AG10803 (cell line): Measurements from ENCODE around the gene FBRS.

Experiments
- DNase-seq: peaks from one replicate; pipeline ENCODE4 v3.0.0; 2010; ENCODE audit warnings: low read depth
- H3K4me3 ChIP-seq: 2 replicates; pipeline ENCODE4 v1.5.1; 2011; ENCODE audit warnings: mild to moderate bottlenecking, low read length, control low read depth
- CTCF ChIP-seq: conservative IDR thresholded peaks from 2 replicates; pipeline ENCODE4 v1.5.1; 2011; ENCODE audit warnings: mild to moderate bottlenecking, low read length, control low read depth, inconsistent platforms

Gene FBRS

GRCh38 chr16:30667361-30667905, 9.2 kb downstream of the FBRS start:
- no peak overlapping the region for H3K4me3 ChIP-seq
- DNase-seq: no peak
- TF ChIP-seq CTCF: no peak

- DNase-seq: no peak
- TF ChIP-seq CTCF: no peak
- H3K4me3 ChIP-seq: no peak overlapping the region
These were observed 10.2 kb downstream of the FBRS start for GRCh38 chr16:30668393-30668792.

- DNase-seq: no peak
- no peak overlapping the region for H3K4me3 ChIP-seq
- no peak for TF ChIP-seq CTCF
These were observed 11.0 kb downstream of the FBRS start for GRCh38 chr16:30669026-30669902.

- no peak overlapping the region for H3K4me3 ChIP-seq
- TF ChIP-seq CTCF: no peak
- no peak for DNase-seq
These were observed 11.9 kb downstream of the FBRS start for GRCh38 chr16:30669903-30670824.

DNA sequence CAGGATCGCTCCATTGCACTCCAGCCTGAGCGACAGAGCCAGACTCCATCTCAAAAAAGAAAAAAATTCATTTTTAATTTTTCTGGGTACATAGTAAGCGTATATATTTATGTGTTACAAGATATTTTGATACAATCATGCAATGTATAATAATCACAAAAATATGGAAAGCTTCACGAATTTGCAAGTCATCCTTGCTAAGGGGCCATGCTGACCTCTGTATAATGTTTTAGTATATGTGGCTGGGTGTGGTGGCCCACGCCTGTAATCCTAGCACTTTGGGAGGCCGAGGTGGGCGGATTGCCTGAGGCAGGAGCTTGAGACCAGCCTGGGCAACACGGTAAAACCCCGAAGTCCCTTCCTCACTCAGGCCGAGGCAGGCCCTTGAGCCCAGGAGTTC, 16.9 kb downstream of the FBRS start:
- DNase-seq: no peak
- no peak for TF ChIP-seq CTCF
- no peak overlapping the region for H3K4me3 ChIP-seq

GRCh38 chr16:30677931-30678585, 19.8 kb downstream of the FBRS start:
- TF ChIP-seq CTCF: no peak
- no peak overlapping the region for H3K4me3 ChIP-seq
- DNase-seq: no peak
